Sigmoid colon (tissue), 7 donors: ENCODE data around the gene CD300LG. TPM values are rescaled to one million over a fixed set of nuclear protein-coding genes. Genes with fewer than 3 reads are reported as not detected.

Experiments used
- DNase-seq: peaks from one replicate; pipeline ENCODE4 v3.0.0-alpha.2; 2019
- H3K27ac ChIP-seq, 4 donors: fragments of 200-600 bp; sonication (generic); one replicate each; pipeline ENCODE4 v1.5.1; 2016 to 2019; ENCODE audit warnings: mild to moderate bottlenecking in 1 of 4
- H3K27me3 ChIP-seq, 3 donors: fragments of 200-600 bp; sonication (generic); one replicate each; pipeline ENCODE4 v1.5.1; 2019; ENCODE audit warnings: mild to moderate bottlenecking in 1 of 3
- H3K36me3 ChIP-seq, 4 donors: fragments of 200-600 bp; sonication (generic); one replicate each; pipeline ENCODE4 v1.5.1; 2016 to 2019
- H3K4me1 ChIP-seq, 4 donors: fragments of 200-600 bp; sonication (generic); one replicate each; pipeline ENCODE4 v1.5.1; 2017 to 2019
- H3K4me3 ChIP-seq, 4 donors: fragments of 200-600 bp; sonication (generic); one replicate each; pipeline ENCODE4 v1.5.1; 2017 to 2019; ENCODE audit warnings: mild to moderate bottlenecking in 2 of 4, moderate library complexity in 1 of 4
- H3K9me3 ChIP-seq, 4 donors: fragments of 200-600 bp in 3 of 4; sonication (generic) in 3 of 4; one replicate each; pipeline versions ENCODE4 v1.5.1 to v1.6.1; 2013 to 2019
- CTCF ChIP-seq, 4 experiments: fragments of 450-650 bp in 3 of 4; fragments of 200-600 bp in 1 of 4; IDR thresholded peaks; one replicate each; pipeline ENCODE4 v1.5.1; 2016 to 2019; ENCODE audit warnings: antibody characterized with exemption in 4 of 4, mild to moderate bottlenecking in 3 of 4, moderate library complexity in 2 of 4
- EP300 ChIP-seq, 4 donors: sonication (generic); formaldehyde crosslinking; IDR thresholded peaks; one replicate each; pipeline ENCODE4 v1.6.1; 2017; ENCODE audit warnings: antibody characterized with exemption in 4 of 4
- POLR2A ChIP-seq, 2 donors: fragments of 450-650 bp; IDR thresholded peaks; one replicate each; pipeline ENCODE4 v1.6.1; 2016; ENCODE audit warnings: antibody characterized with exemption in 2 of 2, mild to moderate bottlenecking in 2 of 2, moderate library complexity in 2 of 2
- POLR2AphosphoS5 ChIP-seq, 4 donors: sonication (generic); formaldehyde crosslinking; IDR thresholded peaks; one replicate each; pipeline ENCODE4 v1.6.1; 2017; ENCODE audit warnings: antibody characterized with exemption in 4 of 4
- WGBS, 2 donors: extraction: QIAGEN DNeasy Blood & Tissue Kit; methylation state at CpG; one replicate each; pipeline ENCODE4 v1.1.7; 2013; 5-methylcytosine and 5-hydroxymethylcytosine counted together
- intact Hi-C: fragments of 100-400 bp; cut with DNase I; formaldehyde crosslinking; loops from one replicate; pipeline ENCODE4 v1.15.1; 2023
- polyA plus RNA-seq, 3 donors: library from polyadenylated mRNA; stranded (reverse); fragments of 200-250 nt; gene quantifications; one replicate each; pipeline ENCODE4 v1.2.3, GENCODE V29; 2013
- total RNA-seq, 4 donors: library from RNA; depleted of rRNA; stranded (reverse); fragments of >200 nt; gene quantifications; one replicate each; pipeline ENCODE4 v1.1.0, GENCODE V29; 2016
- donor health status: healthy with polysubstance abuse.
- donor health status: Bipolar disorder and iron deficiency.
- donor health status: healthy.

Gene CD300LG
- total and polyA plus RNA-seq, 7 donors: 0.60 to 5.3 (median 1.7) TPM; not detected in 1

GRCh38 chr17:43875476-43876147 lies 28.6 kb downstream of the CD300LG start:
- H3K27ac ChIP-seq: no peak overlapping the region
- intact Hi-C loops: loop anchor here (5.0 kb wide), 1 partner anchor 37 kb away; no protein-coding TSS in a partner anchor
- H3K27me3 ChIP-seq: no peaks in the 10 kb centered on the region
- H3K4me3 ChIP-seq: no peak overlapping the region
- peaks cover 1 to 31% (median 6%) of the 10 kb centered on the region in 4 donors for H3K36me3 ChIP-seq
- WGBS, 2 donors: 88 to 90% methylated on average over 3 of the region's 3 CpGs
- TF ChIP-seq EP300 (IDR thresholded peaks at IDR 0.05) (no peak), POLR2AphosphoS5 (IDR thresholded peaks at IDR 0.05) (no peak), POLR2A (IDR thresholded peaks at IDR 0.05) (no peak), CTCF (IDR thresholded peaks at IDR 0.05) (no peak)
- no peak for DNase-seq
- no peaks in the 10 kb centered on the region for H3K9me3 ChIP-seq
- H3K4me1 ChIP-seq: peaks cover 0 to 11% (median 4%) of the 10 kb centered on the region in 4 donors

- no peak overlapping the region for H3K27ac ChIP-seq
- peaks cover 0 to 9% (median 4%) of the 10 kb centered on the region in 4 donors for H3K4me1 ChIP-seq
- H3K27me3 ChIP-seq: no peaks in the 10 kb centered on the region
- no peak for TF ChIP-seq EP300 (IDR thresholded peaks at IDR 0.05)
- no peak for TF ChIP-seq POLR2A (IDR thresholded peaks at IDR 0.05)
- TF ChIP-seq CTCF (IDR thresholded peaks at IDR 0.05): no peak
- H3K9me3 ChIP-seq: no peaks in the 10 kb centered on the region
- intact Hi-C loops: loop anchor here (5.0 kb wide), 1 partner anchor 35 kb away; no protein-coding TSS in a partner anchor
- DNase-seq: no peak
- H3K36me3 ChIP-seq: peaks cover 8 to 45% (median 15%) of the 10 kb centered on the region in 4 donors
- no peak overlapping the region for H3K4me3 ChIP-seq
- 89 to 91% methylated on average over 7 of the region's 7 CpGs for WGBS, 2 donors
Measured at GRCh38 chr17:43877031-43877430, 30.1 kb downstream of the CD300LG start.

- Histone ChIP-seq H3K27me3 (no peaks in the 10 kb centered on the region), H3K36me3 (peaks cover 8 to 51% (median 18%) of the 10 kb centered on the region in 4 donors), H3K4me1 (peaks cover 0 to 6% (median 4%) of the 10 kb centered on the region in 4 donors), H3K4me3 (no peak overlapping the region), H3K27ac (no peak overlapping the region), H3K9me3 (no peaks in the 10 kb centered on the region)
- TF ChIP-seq POLR2AphosphoS5 (IDR thresholded peaks at IDR 0.05) (no peak), EP300 (IDR thresholded peaks at IDR 0.05) (no peak), POLR2A (IDR thresholded peaks at IDR 0.05) (no peak), CTCF (IDR thresholded peaks at IDR 0.05) (no peak)
- intact Hi-C loops: loop anchor here (2.0 to 5.0 kb wide), 3 partner anchors 35 to 117 kb away; no protein-coding TSS in a partner anchor
- 94 to 97% methylated on average over 10 of the region's 10 CpGs for WGBS, 2 donors
- DNase-seq: no peak
Measured at GRCh38 chr17:43877451-43878155, 30.6 kb downstream of the CD300LG start.

GRCh38 chr17:43878260-43879175 lies 31.5 kb downstream of the CD300LG start:
- Histone ChIP-seq H3K4me1 (peaks cover 0 to 6% (median 4%) of the 10 kb centered on the region in 4 donors), H3K9me3 (no peaks in the 10 kb centered on the region), H3K27me3 (no peaks in the 10 kb centered on the region), H3K4me3 (no peak overlapping the region), H3K36me3 (peaks cover 8 to 56% (median 18%) of the 10 kb centered on the region in 4 donors), H3K27ac (peak overlapping the region in 2 of 4 donors; percentile 25 to 35)
- intact Hi-C loops: loop anchor here (2.0 to 5.0 kb wide), 3 partner anchors 34 to 116 kb away; no protein-coding TSS in a partner anchor
- WGBS, 2 donors: 13 to 24% methylated on average over 13 of the region's 13 CpGs
- no peak for TF ChIP-seq POLR2A (IDR thresholded peaks at IDR 0.05)
- TF ChIP-seq EP300 (IDR thresholded peaks at IDR 0.05): no peak
- TF ChIP-seq CTCF (IDR thresholded peaks at IDR 0.05): peak; percentile 82 to 97 (median 89)
- DNase-seq: peak; percentile 87
